Fibroblast of pulmonary artery (primary cell): ENCODE data around the gene ZNF106.

Experiments used
- DNase-seq: peaks from one replicate; pipeline ENCODE4 v3.0.0-alpha.2; 2010; ENCODE audit warnings: low read depth
- H3K4me3 ChIP-seq: replicated peaks from 2 replicates; pipeline ENCODE4 v1.5.1; 2011; ENCODE audit warnings: low read depth, mild to moderate bottlenecking, control low read depth, low read length, moderate library complexity
- TF ChIP-seq, protein P1 (sequence below): IDR thresholded peaks from 2 replicates; pipeline ENCODE4 v1.5.1; 2011; ENCODE audit warnings: mild to moderate bottlenecking, control low read depth, low read length, inconsistent platforms; ENCODE audit errors: missing control alignments

The ZNF106 gene

GRCh38 chr15:42365921-42366550, 124.9 kb downstream of the ZNF106 start:
- DNase-seq: no peak
- no peak overlapping the region for H3K4me3 ChIP-seq
- TF ChIP-seq, protein P1, sequence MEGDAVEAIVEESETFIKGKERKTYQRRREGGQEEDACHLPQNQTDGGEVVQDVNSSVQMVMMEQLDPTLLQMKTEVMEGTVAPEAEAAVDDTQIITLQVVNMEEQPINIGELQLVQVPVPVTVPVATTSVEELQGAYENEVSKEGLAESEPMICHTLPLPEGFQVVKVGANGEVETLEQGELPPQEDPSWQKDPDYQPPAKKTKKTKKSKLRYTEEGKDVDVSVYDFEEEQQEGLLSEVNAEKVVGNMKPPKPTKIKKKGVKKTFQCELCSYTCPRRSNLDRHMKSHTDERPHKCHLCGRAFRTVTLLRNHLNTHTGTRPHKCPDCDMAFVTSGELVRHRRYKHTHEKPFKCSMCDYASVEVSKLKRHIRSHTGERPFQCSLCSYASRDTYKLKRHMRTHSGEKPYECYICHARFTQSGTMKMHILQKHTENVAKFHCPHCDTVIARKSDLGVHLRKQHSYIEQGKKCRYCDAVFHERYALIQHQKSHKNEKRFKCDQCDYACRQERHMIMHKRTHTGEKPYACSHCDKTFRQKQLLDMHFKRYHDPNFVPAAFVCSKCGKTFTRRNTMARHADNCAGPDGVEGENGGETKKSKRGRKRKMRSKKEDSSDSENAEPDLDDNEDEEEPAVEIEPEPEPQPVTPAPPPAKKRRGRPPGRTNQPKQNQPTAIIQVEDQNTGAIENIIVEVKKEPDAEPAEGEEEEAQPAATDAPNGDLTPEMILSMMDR: no peak

- TF ChIP-seq, protein P1: no peak
- peak; percentile 50 for DNase-seq
- no peak overlapping the region for H3K4me3 ChIP-seq
Measured at GRCh38 chr15:42364529-42364928, 126.4 kb downstream of the ZNF106 start.

DNA sequence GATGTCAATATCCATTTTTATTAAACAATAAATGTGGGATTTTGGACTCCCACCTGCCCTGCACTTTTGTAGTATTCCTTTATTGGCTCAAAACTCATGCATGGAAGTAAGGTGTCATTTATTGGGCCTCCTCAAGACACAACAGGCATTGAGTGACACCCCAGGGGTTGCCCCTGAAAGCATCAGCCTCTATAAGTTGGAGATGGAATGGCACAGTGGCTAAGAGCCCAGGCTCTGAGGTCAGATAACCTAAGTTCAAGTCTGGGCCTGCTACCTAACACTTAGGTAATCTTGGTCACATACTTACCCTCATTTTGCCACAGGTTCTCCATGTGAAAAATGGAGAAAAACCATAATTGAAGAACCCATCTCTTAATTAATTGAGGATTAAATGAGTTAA, 127.0 kb downstream of the ZNF106 start:
- DNase-seq: no peak

GRCh38 chr15:42363487-42363886, 127.5 kb downstream of the ZNF106 start:
- no peak for DNase-seq
- no peak overlapping the region for H3K4me3 ChIP-seq
- TF ChIP-seq, protein P1: no peak

More for the DNA sequence above, 127.0 kb downstream of the ZNF106 start:
- TF ChIP-seq, protein P1: no peak
- no peak overlapping the region for H3K4me3 ChIP-seq
